HG03095 (cell line): ENCODE data around the gene ARF1.

Experiments
- ATAC-seq: cut with Tn5 transposase; IDR thresholded peaks from one replicate; pipeline ENCODE4 v1.9.1; 2021; ENCODE audit warnings: moderate library complexity; ENCODE audit not compliant: unreplicated experiment

ARF1 gene

DNA sequence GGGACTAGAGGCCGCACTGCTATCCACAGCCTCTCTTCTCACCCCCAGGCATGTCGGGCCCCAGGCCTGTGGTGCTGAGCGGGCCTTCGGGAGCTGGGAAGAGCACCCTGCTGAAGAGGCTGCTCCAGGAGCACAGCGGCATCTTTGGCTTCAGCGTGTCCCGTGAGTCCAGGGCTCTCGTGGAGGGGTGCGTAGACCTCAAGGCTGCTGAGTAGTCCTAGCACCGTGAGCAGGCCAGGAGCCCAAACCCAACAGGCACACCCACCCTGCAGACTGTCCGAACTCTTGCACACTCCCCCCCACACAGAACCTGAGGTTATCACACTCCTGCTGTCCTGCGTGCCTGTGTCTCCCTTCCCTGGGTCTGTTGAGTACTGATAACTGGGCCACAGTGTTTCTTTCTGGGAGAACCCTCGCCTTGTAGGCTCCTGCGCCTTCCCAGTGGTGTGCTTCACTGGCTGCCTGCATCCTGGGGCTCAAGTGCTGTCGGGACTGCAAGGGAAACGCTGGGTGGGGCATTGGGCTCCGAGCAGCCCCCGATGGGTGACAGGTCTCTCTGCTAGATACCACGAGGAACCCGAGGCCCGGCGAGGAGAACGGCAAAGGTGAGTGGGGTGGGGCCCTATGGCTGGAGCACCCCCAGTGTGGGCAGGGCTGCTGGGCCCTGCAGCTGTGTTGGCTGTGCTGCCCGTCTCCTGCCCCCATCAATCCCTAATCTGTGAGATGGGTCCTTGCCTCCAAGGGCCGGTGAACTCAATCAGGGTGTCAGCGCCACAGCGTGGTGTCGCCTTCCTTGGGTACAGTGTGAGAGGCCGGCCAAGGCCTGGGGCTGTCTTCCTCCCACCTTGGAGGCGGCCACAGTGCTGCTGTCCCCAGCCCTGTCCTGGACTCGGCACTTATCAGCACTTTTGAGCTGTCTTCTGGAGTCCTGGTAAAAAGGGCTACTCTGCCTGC is 63.2 kb downstream of the ARF1 start:
- no peak for ATAC-seq

- ATAC-seq, result no peak
These were observed 64.1 kb downstream of the ARF1 start for GRCh38 chr1:228146417-228147150.

GRCh38 chr1:228147151-228147693 is 64.7 kb downstream of the ARF1 start:
- no peak for ATAC-seq

DNA sequence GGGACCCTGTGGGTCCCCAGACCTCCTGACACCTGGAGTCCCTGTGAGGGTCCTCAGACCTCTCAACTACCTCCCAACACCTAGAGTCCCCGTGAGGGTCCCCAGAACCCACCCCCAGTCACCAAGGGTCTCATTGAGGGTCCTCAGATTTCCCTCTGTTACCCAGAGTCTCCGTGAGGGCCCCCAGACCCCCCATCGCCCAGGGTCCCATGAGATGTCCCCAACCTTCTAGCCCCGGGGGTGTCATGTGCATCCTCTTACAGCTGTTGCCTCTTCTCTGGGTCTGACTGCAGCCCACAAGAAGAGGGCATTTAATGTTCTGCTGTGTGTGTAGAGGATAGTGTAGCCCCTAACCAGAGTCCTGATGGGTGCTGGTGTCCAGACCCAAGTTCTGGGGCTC is 65.3 kb downstream of the ARF1 start:
- ATAC-seq, result no peak

DNA sequence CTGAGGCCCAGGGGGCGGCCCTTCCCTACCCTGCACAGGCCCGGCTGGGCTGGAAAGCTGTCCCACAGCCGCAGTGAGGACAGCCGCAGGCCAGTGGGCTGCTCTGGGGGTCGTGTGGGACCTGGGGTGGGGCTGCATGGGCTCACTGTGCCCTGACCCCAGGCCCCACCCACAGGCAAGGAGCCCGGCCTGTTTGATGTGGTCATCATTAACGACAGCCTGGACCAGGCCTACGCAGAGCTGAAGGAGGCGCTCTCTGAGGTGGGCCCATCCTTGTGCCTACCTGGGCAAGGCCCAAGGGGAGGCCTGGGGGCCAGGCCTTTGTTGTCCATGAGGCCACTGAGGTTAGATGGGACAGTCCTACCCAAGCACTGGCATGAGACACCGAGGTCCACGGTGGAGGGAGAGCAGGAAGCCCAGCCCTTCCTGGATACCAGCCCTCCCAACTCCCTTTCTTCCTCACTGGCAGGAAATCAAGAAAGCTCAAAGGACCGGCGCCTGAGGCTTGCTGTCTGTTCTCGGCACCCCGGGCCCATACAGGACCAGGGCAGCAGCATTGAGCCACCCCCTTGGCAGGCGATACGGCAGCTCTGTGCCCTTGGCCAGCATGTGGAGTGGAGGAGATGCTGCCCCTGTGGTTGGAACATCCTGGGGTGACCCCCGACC is 65.8 kb downstream of the ARF1 start:
- no peak for ATAC-seq
